H9 (cell line): ENCODE data around the gene SENP7. TPM values are rescaled to one million over a fixed set of nuclear protein-coding genes. Genes with fewer than 3 reads are reported as not detected.
"Not testable (repeated sequence)": the region's sequence is repeated elsewhere in the genome, so short reads cannot be mapped to it uniquely, and the experiment has no call there.

Experiments used
- DNase-seq: peaks from one replicate; pipeline ENCODE4 v3.0.0-alpha.2; 2017
- H2AFZ ChIP-seq: one replicate; pipeline ENCODE4 v1.6.1; 2013; ENCODE audit warnings: mild to moderate bottlenecking, low read length, control low read depth, moderate library complexity
- H2AK5ac ChIP-seq: 2 replicates; pipeline ENCODE4 v1.6.1; 2013; ENCODE audit warnings: low read length, control low read depth, mixed read lengths; ENCODE audit not compliant: insufficient read length
- H2BK120ac ChIP-seq: one replicate; pipeline ENCODE4 v1.6.1; 2013; ENCODE audit warnings: low read depth, mild to moderate bottlenecking, low read length, control low read depth, inconsistent platforms; ENCODE audit not compliant: poor library complexity, severe bottlenecking
- H2BK12ac ChIP-seq: 2 replicates; pipeline ENCODE4 v1.6.1; 2013; ENCODE audit warnings: low read length, control low read depth, mixed read lengths, low read depth; ENCODE audit not compliant: insufficient read length
- H2BK15ac ChIP-seq: 2 replicates; pipeline ENCODE4 v1.6.1; 2013; ENCODE audit warnings: low read depth, low read length, control low read depth
- H2BK20ac ChIP-seq: one replicate; pipeline ENCODE4 v1.6.1; 2013; ENCODE audit warnings: low read depth, mild to moderate bottlenecking, low read length, control low read depth, inconsistent platforms; ENCODE audit not compliant: poor library complexity, severe bottlenecking
- H2BK5ac ChIP-seq: 2 replicates; pipeline ENCODE4 v1.6.1; 2013; ENCODE audit warnings: low read length, control low read depth, mixed read lengths; ENCODE audit not compliant: insufficient read length
- H3K14ac ChIP-seq: 2 replicates; pipeline ENCODE4 v1.6.1; 2013; ENCODE audit warnings: low read length, control low read depth; ENCODE audit not compliant: insufficient read depth
- H3K18ac ChIP-seq: 2 replicates; pipeline ENCODE4 v1.6.1; 2013; ENCODE audit warnings: low read depth, mild to moderate bottlenecking, mixed read lengths, low read length, control low read depth; ENCODE audit not compliant: insufficient read length
- H3K23ac ChIP-seq: 2 replicates; pipeline ENCODE4 v1.6.1; 2013; ENCODE audit warnings: low read length, control low read depth, mixed read lengths, low read depth; ENCODE audit not compliant: insufficient read length
- H3K23me2 ChIP-seq: 2 replicates; pipeline ENCODE4 v1.6.1; 2013; ENCODE audit warnings: low read depth, mild to moderate bottlenecking, mixed read lengths, low read length, control low read depth; ENCODE audit not compliant: insufficient read length, poor library complexity, severe bottlenecking
- H3K27ac ChIP-seq: 2 replicates; pipeline ENCODE4 v1.5.1; 2013; ENCODE audit warnings: low read length, control low read depth, mixed read lengths, low read depth; ENCODE audit not compliant: insufficient read length
- H3K27me3 ChIP-seq: 2 replicates; pipeline ENCODE4 v1.6.1; 2013; ENCODE audit warnings: low read length, control low read depth, inconsistent platforms; ENCODE audit not compliant: insufficient read depth
- H3K4ac ChIP-seq: 2 replicates; pipeline ENCODE4 v1.6.1; 2013; ENCODE audit warnings: low read depth, mild to moderate bottlenecking, control low read depth, inconsistent platforms, low read length, moderate library complexity
- H3K4me1 ChIP-seq: 2 replicates; pipeline ENCODE4 v1.6.1; 2013; ENCODE audit warnings: low read length, control low read depth, inconsistent platforms; ENCODE audit not compliant: insufficient read depth
- H3K4me2 ChIP-seq: 2 replicates; pipeline ENCODE4 v1.6.1; 2013; ENCODE audit warnings: low read length, control low read depth, mixed read lengths; ENCODE audit not compliant: insufficient read length, insufficient read depth
- H3K56ac ChIP-seq: 2 replicates; pipeline ENCODE4 v1.6.1; 2013; ENCODE audit warnings: low read depth, mild to moderate bottlenecking, mixed read lengths, low read length, control low read depth; ENCODE audit not compliant: insufficient read length
- H3K79me1 ChIP-seq: 2 replicates; pipeline ENCODE4 v1.6.1; 2013; ENCODE audit warnings: low read depth, mild to moderate bottlenecking, moderate library complexity, low read length, control low read depth, inconsistent platforms; ENCODE audit not compliant: insufficient read depth, poor library complexity, severe bottlenecking
- H3K79me2 ChIP-seq: 2 replicates; pipeline ENCODE4 v1.6.1; 2013; ENCODE audit warnings: low read length, control low read depth, inconsistent platforms; ENCODE audit not compliant: insufficient read depth
- H3K9ac ChIP-seq: 2 replicates; pipeline ENCODE4 v1.6.1; 2013; ENCODE audit warnings: low read length, control low read depth, mixed read lengths; ENCODE audit not compliant: insufficient read length; ENCODE audit errors: extremely low read depth
- H3K9me3 ChIP-seq: one replicate; pipeline ENCODE4 v1.6.1; 2013; ENCODE audit warnings: low read depth, low read length, inconsistent platforms; ENCODE audit not compliant: control insufficient read depth
- H3T11ph ChIP-seq: one replicate; pipeline ENCODE4 v1.6.1; 2013; ENCODE audit warnings: mild to moderate bottlenecking, low read length, control low read depth, inconsistent platforms
- H4K20me1 ChIP-seq: one replicate; pipeline ENCODE4 v1.6.1; 2013; ENCODE audit not compliant: control insufficient read depth, insufficient read length, insufficient read depth
- H4K5ac ChIP-seq: 2 replicates; pipeline ENCODE4 v1.6.1; 2013; ENCODE audit warnings: low read depth, mild to moderate bottlenecking, mixed read lengths, low read length, control low read depth; ENCODE audit not compliant: insufficient read length
- H4K8ac ChIP-seq: replicated peaks from 2 replicates; pipeline ENCODE4 v1.6.1; 2013; ENCODE audit warnings: low read length, control low read depth, mixed read lengths, low read depth; ENCODE audit not compliant: insufficient read length
- H4K91ac ChIP-seq: 2 replicates; pipeline ENCODE4 v1.6.1; 2013; ENCODE audit warnings: low read depth, mild to moderate bottlenecking, moderate library complexity, mixed read lengths, low read length, control low read depth; ENCODE audit not compliant: insufficient read length
- H3K27ac Mint-ChIP-seq, 3 experiments: 2 replicates in 2 of 3; 3 replicates in 1 of 3; pipeline ENCODE4 v1.8.0; 2020 to 2021; ENCODE audit warnings: mixed read lengths in 3 of 3, mild to moderate bottlenecking in 1 of 3, moderate library complexity in 1 of 3
- H3K27me3 Mint-ChIP-seq: 2 replicates; pipeline ENCODE4 v1.8.0; 2021; ENCODE audit warnings: low read depth, mild to moderate bottlenecking, moderate library complexity, mixed read lengths
- H3K36me3 Mint-ChIP-seq, 3 experiments: 2 replicates in 2 of 3; 3 replicates in 1 of 3; pipeline ENCODE4 v1.8.0; 2020 to 2021; ENCODE audit warnings: low read depth in 3 of 3, mixed read lengths in 3 of 3; ENCODE audit not compliant: insufficient read depth in 1 of 3
- H3K4me1 Mint-ChIP-seq, 2 experiments: 2 replicates each; pipeline ENCODE4 v1.8.0; 2020; ENCODE audit warnings: mixed read lengths in 2 of 2
- H3K4me3 Mint-ChIP-seq, 2 experiments: 2 replicates in 1 of 2; 3 replicates in 1 of 2; pipeline ENCODE4 v1.8.0; 2020 to 2021; ENCODE audit warnings: mild to moderate bottlenecking in 2 of 2, mixed read lengths in 2 of 2, moderate library complexity in 1 of 2
- H3K9me3 Mint-ChIP-seq, 2 experiments: 2 replicates in 1 of 2; 3 replicates in 1 of 2; pipeline ENCODE4 v1.8.0; 2020; ENCODE audit warnings: mild to moderate bottlenecking in 2 of 2, mixed read lengths in 2 of 2, moderate library complexity in 1 of 2
- CTCF ChIP-seq: fragments of 200-600 bp; sonication (generic); conservative IDR thresholded peaks from 3 replicates; pipeline ENCODE4 v1.8.0; 2021; ENCODE audit warnings: antibody characterized with exemption, mild to moderate bottlenecking
- total RNA-seq: library from RNA; stranded (reverse); gene quantifications from 2 replicates; pipeline ENCODE4 v1.2.1, GENCODE V29; 2021

SENP7 gene
- total RNA-seq, 1 experiment from 2014 or later: 8.4 TPM

- no peaks in the 10 kb centered on the region for H3K27me3 ChIP-seq
- Mint-ChIP-seq H3K9me3 (peaks cover 27 to 30% of the 10 kb centered on the region in 2 experiments), H3K27me3 (no peaks in the 10 kb centered on the region), H3K4me1 (no peaks in the 10 kb centered on the region), H3K36me3 (peaks cover 17 to 23% (median 19%) of the 10 kb centered on the region in 3 experiments; a peak in 6 of 7 replicates), H3K4me3 (no peak overlapping the region), H3K27ac (no peak overlapping the region)
- H3K79me2 ChIP-seq: no peaks in the 10 kb centered on the region
- H2AK5ac ChIP-seq: no peak overlapping the region
- no peak overlapping the region for H2BK5ac ChIP-seq
- H4K8ac ChIP-seq: no peak overlapping the region
- no peak overlapping the region for H2BK20ac ChIP-seq
- H3K4ac ChIP-seq: no peak overlapping the region
- no peak overlapping the region for H3K14ac ChIP-seq
- no peak overlapping the region for H3K9ac ChIP-seq
- H2AFZ ChIP-seq: no peak overlapping the region
- no peak for DNase-seq
- no peak overlapping the region for H2BK15ac ChIP-seq
- H3T11ph ChIP-seq: no peak overlapping the region
- no peak overlapping the region for H3K23ac ChIP-seq
- no peaks in the 10 kb centered on the region for H3K79me1 ChIP-seq
- H3K23me2 ChIP-seq: no peaks in the 10 kb centered on the region
- no peaks in the 10 kb centered on the region for H3K4me1 ChIP-seq
- no peak overlapping the region for H3K4me2 ChIP-seq
- no peak for TF ChIP-seq CTCF
- peaks cover 10% of the 10 kb centered on the region for H3K9me3 ChIP-seq
- no peak overlapping the region for H4K5ac ChIP-seq
- no peaks in the 10 kb centered on the region for H4K20me1 ChIP-seq
- H4K91ac ChIP-seq: no peak overlapping the region
- no peak overlapping the region for H2BK12ac ChIP-seq
- no peak overlapping the region for H3K27ac ChIP-seq
- no peak overlapping the region for H2BK120ac ChIP-seq
- H3K18ac ChIP-seq: no peak overlapping the region
- H3K56ac ChIP-seq: no peak overlapping the region
Measured at GRCh38 chr3:101310978-101311375, 202.0 kb downstream of the SENP7 start.

- H3K4me1 Mint-ChIP-seq, H3K4me2 ChIP-seq: not testable (repeated sequence)
Measured at GRCh38 chr3:101308147-101308772, 204.8 kb downstream of the SENP7 start.

More at GRCh38 chr3:101308147-101308772, 204.8 kb downstream of the SENP7 start:
- not testable (repeated sequence) for H2BK15ac ChIP-seq, H3K56ac ChIP-seq, H3K27ac Mint-ChIP-seq, H2BK120ac ChIP-seq, H3K23ac ChIP-seq, H3K9me3 ChIP-seq, H3T11ph ChIP-seq, H2BK12ac ChIP-seq, H4K91ac ChIP-seq, H3K4me3 Mint-ChIP-seq, H3K9ac ChIP-seq, H3K4ac ChIP-seq, H3K79me2 ChIP-seq, H4K20me1 ChIP-seq, H3K14ac ChIP-seq, H3K27me3 Mint-ChIP-seq, H3K27me3 ChIP-seq, H2AFZ ChIP-seq, H3K18ac ChIP-seq, H2AK5ac ChIP-seq, DNase-seq, H2BK20ac ChIP-seq, H3K27ac ChIP-seq, H2BK5ac ChIP-seq, H3K4me1 ChIP-seq, H4K5ac ChIP-seq, H3K23me2 ChIP-seq, H3K79me1 ChIP-seq, H4K8ac ChIP-seq
- peaks cover 27 to 30% of the 10 kb centered on the region in 2 experiments for H3K9me3 Mint-ChIP-seq
- H3K36me3 Mint-ChIP-seq: peaks cover 17 to 23% (median 19%) of the 10 kb centered on the region in 3 experiments; a peak in 6 of 7 replicates
